ENCODE measurements around the gene ABHD11.
"Not testable (repeated sequence)": the region's sequence is repeated elsewhere in the genome, so short reads cannot be mapped to it uniquely, and the experiment has no call there.

The ABHD11 gene

GRCh38 chr7:73718905-73719805 lies 19.4 kb downstream of the ABHD11 start, which contains the start of gene STX1A:
STX1A (minus strand) TSS chr7:73719669; CDS start chr7:73719631, 38 bp downstream.
- DNase-seq = peak; percentile 76

- no peak for DNase-seq
Observed at GRCh38 chr7:73718438-73718881, 20.1 kb downstream of the ABHD11 start.

- DNase-seq = no peak
Observed at GRCh38 chr7:73717991-73718405, 20.6 kb downstream of the ABHD11 start.

DNA sequence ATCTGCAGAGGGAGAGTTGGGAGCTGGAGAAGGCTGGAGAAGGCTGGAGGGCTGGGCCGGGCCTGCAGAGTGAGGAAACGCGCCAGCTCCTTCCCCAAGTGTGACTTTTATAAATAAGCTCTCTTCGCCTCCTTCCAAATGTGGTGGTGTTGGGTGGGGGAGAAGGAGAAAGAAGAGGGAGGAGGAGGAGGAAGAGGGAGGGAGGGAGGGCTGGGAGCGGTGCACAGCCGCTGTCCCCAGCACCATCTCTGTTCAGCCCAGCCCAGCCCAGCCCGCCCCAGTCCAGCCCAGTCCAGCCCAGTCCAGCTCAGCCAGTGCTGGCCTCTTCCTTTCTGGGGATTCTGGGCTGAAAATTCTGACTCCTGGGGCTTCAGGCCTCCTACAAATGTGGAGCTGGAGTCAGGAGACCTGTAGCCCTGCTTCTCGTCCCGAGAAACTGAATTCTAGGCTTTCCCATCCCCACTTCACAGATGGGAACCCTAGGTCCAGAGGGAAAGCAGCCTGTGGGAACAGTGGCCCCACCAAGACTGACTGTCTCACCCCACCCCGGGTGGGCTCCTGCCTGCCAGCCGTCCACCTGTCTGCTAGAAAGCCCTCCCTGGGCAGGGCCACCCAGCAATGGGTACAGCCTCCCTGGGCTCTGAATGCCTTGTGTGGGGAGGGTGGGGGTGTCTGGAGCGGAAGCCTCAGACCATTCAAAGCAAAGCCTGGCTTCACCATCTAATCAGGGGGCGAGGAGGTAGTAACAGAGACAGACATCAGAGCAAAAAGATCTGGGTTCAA lies 21.4 kb downstream of the ABHD11 start:
- no peak for DNase-seq

GRCh38 chr7:73716318-73716890 lies 22.2 kb downstream of the ABHD11 start:
- no peak for DNase-seq

- DNase-seq = peak; percentile 68
Observed at GRCh38 chr7:73715648-73716317, 22.8 kb downstream of the ABHD11 start.

DNA sequence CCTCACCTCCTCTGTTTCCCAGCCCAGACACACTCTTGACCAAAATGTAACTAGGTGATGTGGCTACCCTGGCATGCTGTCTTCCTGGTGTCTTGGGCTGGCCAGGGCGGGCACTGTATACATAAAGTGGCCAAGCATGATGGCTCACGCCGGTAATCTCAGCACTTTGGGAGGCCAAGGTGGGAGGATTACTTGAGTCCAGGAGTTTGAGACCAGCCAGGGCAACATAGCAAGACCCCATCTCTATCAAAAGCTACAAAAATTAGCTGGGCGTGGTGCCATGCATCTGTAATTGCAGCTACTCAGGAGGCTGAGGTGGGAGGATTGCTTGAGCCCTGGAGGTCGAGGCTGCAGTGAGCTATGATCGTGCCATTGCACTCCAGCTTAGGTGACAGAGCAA lies 25.3 kb downstream of the ABHD11 start:
- DNase-seq = not testable (repeated sequence)

- DNase-seq = no peak
Observed at GRCh38 chr7:73712773-73713172, 25.8 kb downstream of the ABHD11 start.

DNA sequence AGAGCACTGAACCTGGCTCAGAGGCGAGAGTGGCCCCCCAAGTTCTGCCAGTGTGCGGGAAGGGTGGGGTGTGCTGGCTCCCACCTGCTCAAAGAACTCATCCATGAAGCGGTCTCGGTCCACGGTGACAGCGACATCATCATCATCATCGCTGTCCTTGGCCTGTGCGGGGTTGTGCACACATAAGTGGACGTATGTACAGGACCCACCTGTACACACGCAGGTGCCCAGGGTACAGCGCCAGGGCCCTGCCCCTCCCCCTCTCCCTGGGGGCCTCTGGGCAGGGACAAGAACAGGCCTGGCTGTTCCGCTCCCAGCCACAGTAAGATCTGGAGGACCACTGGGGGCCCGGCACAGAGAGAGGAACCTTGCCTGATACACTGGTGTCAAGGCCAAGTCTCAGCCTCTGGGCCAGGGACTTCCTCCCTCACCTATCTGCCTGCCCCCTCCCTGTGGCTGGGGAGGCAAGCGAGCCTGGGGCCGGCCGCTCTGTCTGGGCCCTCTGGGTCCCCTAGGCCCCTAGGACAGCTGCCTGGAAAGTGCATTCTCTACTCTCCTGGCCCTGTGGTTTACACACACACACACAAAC lies 29.5 kb downstream of the ABHD11 start:
- no peak for DNase-seq

GRCh38 chr7:73707045-73707631 lies 31.5 kb downstream of the ABHD11 start:
- peak; percentile 67 for DNase-seq

- DNase-seq = peak; percentile 39
Observed at GRCh38 chr7:73706126-73707044, 32.2 kb downstream of the ABHD11 start.

DNA sequence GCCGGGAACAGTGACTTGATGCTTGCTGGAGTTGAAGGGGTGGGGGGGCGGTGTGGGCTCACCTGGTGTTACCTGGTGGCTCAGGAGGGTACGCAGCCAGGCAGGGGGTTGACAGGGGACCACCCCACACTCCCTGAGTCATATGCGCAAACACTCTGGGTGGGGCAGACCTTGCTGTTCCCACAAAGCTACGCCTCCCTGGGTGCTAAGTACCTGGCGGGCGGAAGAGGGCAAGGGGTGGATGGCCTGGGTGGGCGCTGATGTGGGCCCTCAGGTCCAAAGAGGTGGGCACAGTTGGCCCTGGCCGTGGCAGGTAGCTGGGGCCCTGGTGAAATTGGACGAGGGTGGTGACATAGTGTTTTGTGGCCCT lies 33.1 kb downstream of the ABHD11 start:
- DNase-seq = no peak

DNA sequence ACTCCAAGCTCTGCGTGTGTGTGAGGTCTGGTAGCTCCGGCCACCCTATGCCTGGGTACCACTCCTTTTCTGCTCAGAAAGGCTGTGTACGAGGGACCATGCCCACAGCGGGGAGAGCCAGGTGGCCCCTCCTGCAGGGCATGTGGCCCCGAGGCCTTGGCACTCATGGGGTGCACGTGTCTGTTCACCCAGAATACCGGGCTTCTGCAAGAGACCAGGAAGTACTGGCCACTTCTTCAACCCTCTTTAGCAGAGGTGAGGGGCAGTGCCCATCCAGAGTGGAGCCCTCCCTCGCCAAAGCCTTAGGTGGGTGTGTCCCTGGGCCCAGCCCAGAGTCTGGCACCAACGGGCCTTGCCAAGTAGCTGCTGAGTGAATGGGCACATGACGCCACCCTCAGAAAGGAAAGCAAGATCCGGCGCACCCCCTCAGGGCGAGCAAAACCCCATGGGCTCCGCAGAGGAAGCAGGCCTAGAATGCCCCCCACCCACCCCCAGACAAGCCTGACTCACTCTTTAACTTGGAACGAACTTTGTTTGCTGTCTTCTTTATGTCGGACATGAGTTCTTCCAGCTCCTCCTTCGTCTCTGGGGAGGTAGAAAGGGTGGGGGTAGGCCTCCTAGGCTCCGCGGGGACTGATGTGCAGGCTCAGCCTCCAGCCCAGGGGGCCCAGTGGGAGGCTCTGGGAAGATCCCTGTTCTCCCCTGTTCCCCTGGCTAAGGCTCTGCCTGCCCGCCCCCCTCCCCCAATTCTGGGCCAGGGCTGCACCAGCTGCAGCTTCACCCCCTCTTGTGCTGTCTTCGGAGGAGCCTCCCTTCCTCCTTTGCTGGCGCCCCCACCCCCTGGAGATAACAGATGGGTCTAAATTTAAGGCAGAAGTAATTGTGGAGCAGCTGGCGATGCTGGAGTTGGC lies 33.7 kb downstream of the ABHD11 start:
- DNase-seq = peak; percentile 69

- peak; percentile 92 for DNase-seq
Observed at GRCh38 chr7:73703757-73704639, 34.6 kb downstream of the ABHD11 start.

GRCh38 chr7:73703225-73703624 lies 35.4 kb downstream of the ABHD11 start:
- DNase-seq = no peak

- DNase-seq = no peak
Observed at GRCh38 chr7:73702665-73703064, 35.9 kb downstream of the ABHD11 start.

GRCh38 chr7:73702226-73702625 lies 36.4 kb downstream of the ABHD11 start:
- no peak for DNase-seq

GRCh38 chr7:73701357-73701995 lies 37.1 kb downstream of the ABHD11 start:
- peak; percentile 66 for DNase-seq
